Astrocyte of the cerebellum (primary cell): ENCODE results near the gene CARMIL3.

Source experiments
- DNase-seq: peaks from one replicate; pipeline ENCODE4 v3.0.0-alpha.2; 2011; ENCODE audit warnings: low read depth
- H3K4me3 ChIP-seq: 2 replicates; pipeline ENCODE4 v1.5.1; 2011; ENCODE audit warnings: mild to moderate bottlenecking, low read depth, low read length, moderate library complexity
- in situ Hi-C: cut with HindIII; loops from 2 replicates; pipeline ENCODE4 v1.10.0; 2017; ENCODE audit warnings: low sequenced_read_pairs
- TF ChIP-seq, protein P1 (sequence below): IDR thresholded peaks from 2 replicates; pipeline ENCODE4 v1.5.1; 2012; ENCODE audit warnings: low read length, low read depth, moderate library complexity, mild to moderate bottlenecking; ENCODE audit errors: missing control alignments

CARMIL3 gene

DNA sequence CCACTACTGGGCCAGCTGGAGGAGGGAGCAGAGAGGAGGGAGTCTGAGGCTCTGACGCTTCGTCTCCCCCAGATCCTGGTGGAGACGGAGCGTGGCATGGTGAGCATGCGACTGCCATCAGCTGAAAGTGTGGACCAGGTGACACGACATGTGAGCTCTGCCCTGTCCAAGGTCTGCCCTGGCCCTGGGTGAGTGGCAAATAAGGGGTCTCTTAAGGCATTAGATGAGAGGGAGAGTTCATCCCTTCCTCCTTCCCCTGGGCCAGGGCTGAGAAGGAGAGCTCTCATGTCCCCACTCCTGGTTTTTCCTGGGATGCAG is 2.5 kb downstream of the CARMIL3 start:
- H3K4me3 ChIP-seq: no peak overlapping the region
- no peak for DNase-seq
- in situ Hi-C loops: no loop called here
- TF ChIP-seq, protein P1, sequence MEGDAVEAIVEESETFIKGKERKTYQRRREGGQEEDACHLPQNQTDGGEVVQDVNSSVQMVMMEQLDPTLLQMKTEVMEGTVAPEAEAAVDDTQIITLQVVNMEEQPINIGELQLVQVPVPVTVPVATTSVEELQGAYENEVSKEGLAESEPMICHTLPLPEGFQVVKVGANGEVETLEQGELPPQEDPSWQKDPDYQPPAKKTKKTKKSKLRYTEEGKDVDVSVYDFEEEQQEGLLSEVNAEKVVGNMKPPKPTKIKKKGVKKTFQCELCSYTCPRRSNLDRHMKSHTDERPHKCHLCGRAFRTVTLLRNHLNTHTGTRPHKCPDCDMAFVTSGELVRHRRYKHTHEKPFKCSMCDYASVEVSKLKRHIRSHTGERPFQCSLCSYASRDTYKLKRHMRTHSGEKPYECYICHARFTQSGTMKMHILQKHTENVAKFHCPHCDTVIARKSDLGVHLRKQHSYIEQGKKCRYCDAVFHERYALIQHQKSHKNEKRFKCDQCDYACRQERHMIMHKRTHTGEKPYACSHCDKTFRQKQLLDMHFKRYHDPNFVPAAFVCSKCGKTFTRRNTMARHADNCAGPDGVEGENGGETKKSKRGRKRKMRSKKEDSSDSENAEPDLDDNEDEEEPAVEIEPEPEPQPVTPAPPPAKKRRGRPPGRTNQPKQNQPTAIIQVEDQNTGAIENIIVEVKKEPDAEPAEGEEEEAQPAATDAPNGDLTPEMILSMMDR: no peak

DNA sequence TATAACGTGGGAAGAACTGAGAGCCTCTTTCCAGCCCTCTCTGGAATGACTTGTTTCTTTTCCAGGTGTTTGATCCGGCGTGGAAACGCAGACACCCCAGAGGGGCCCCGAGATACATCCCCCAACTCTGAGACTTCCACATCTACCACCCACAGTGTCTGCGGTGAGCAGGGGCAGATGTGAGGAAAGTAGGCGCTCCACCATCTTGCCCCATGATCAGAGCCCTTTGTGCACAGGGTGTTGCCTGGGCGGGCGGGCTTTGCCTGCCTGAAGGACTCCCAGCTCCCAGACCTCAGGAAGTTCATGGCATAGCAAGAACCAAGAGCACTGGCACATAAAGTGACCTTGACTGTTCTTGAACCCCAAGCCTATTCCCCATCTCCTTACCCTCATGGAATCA is 2.8 kb downstream of the CARMIL3 start:
- in situ Hi-C loops: no loop called here
- TF ChIP-seq, protein P1: no peak
- no peak overlapping the region for H3K4me3 ChIP-seq
- no peak for DNase-seq

DNA sequence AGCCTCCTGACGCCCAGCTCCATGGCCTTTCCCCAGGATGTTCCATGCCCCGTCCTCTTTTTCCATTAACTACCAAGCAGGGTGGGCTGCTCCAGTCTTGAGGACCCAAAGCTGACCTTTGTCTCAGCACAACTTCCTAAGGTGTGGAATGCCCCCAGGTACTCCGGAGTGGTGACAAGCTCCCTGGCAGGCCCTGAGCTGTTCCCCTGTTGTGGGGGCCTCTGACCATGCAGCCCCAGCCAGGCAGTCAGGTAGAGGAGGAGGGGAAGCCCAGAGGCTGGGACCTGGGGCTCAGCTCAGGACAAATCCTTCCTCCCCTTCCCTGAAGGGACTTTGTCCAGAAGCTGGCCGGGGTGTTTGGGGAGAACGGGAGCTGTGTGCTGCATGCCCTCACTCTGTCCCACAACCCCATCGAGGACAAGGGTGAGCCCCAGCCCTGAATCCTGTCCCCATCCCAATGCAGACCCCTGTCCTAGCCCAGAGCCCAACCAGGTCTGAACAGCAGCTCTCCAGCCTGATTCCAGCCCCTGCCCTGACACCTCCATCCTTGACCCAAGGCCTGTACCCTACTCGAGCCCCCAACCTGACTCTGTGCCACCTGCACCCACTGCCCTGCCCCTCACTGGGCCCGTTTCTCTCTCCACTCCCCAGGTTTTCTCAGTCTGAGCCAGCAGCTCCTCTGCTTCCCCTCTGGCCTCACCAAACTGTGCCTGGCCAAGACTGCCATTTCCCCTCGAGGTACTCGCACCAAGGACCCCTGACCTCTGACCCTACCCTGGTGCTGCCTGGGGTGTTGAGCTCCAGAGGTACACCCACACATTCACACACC is 4.4 kb downstream of the CARMIL3 start:
- TF ChIP-seq, protein P1: no peak
- in situ Hi-C loops: no loop called here
- no peak for DNase-seq
- no peak overlapping the region for H3K4me3 ChIP-seq

DNA sequence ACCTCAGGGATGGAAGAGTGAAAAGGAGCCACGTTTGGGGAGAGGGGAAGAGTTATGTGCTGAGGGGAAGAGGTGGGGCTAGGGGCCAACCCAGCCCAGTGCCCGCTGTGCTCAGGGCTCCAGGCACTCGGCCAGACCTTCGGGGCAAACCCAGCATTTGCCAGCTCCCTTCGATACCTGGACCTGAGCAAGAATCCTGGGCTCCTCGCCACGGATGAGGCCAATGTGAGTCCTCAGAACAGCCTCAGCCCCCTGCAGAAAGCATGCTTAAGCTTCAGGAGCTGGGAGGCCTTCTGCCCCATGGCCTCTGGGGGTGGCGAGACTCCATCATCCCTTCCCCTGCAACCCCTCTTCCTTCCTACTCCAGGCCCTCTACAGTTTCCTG is 5.0 kb downstream of the CARMIL3 start:
- DNase-seq: no peak

DNA sequence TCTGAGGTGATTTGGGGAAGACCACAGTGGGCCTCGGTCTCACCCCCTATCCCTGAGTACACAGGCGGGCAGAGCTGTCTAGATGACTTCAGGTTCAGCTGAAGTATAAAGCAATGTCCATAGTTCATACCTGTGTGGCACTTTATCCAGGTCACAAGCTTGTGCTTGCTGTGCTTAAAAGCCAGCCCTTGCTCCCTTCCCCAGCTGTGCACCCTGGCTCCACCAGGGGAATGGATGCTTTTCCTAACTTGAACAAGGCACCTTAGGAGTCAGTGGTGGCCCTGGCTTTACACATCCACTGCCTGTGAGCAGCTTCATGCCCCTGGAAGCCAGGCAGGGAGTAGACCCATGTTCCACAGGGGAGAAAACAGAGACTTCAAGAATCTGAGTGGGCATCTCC is 5.5 kb downstream of the CARMIL3 start:
- TF ChIP-seq, protein P1: no peak
- DNase-seq: no peak
- no peak overlapping the region for H3K4me3 ChIP-seq
- in situ Hi-C loops: no loop called here

More for the DNA sequence above, 5.0 kb downstream of the CARMIL3 start:
- in situ Hi-C loops: no loop called here
- no peak overlapping the region for H3K4me3 ChIP-seq
- TF ChIP-seq, protein P1: no peak

DNA sequence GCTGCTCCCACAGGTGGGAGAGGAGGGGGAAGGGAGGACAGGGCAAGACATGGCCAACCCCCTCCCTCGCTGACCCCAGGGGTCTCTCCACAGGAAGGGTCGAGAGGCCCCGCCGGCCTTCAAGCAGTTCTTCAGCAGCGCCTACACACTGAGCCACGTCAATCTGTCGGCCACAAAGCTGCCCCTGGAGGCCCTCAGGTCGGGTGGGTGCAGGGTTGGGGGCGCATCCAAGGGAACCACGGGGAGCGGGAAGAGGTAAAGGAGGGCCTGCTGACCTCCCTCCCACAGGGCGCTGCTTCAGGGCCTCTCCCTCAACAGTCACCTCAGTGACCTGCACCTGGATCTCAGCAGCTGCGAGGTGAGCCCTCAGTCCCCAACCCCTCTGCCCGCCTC is 6.1 kb downstream of the CARMIL3 start:
- H3K4me3 ChIP-seq: no peak overlapping the region
- TF ChIP-seq, protein P1: no peak
- in situ Hi-C loops: no loop called here
- no peak for DNase-seq
